CD14-positive monocyte (primary cell): ENCODE data around the gene TAF7. TPM values are rescaled to one million over a fixed set of nuclear protein-coding genes. Genes with fewer than 3 reads are reported as not detected.

ENCODE experiments used
- DNase-seq, 3 donors: peaks; one replicate each; pipeline ENCODE4 v3.0.0-alpha.2; 2011 to 2022
- H2AFZ ChIP-seq: 2 replicates; pipeline ENCODE4 v1.6.0; 2012; ENCODE audit warnings: mild to moderate bottlenecking, low read depth, low read length, inconsistent platforms; ENCODE audit not compliant: insufficient read depth, poor library complexity, severe bottlenecking
- H3K27ac ChIP-seq, 2 donors: 1 replicate in 1 of 2; 2 replicates in 1 of 2; pipeline ENCODE4 v1.5.1; 2012 to 2013; ENCODE audit warnings: low read length in 2 of 2, control low read depth in 1 of 2, inconsistent platforms in 1 of 2, low read depth in 1 of 2, mild to moderate bottlenecking in 1 of 2
- H3K27me3 ChIP-seq, 2 donors: one replicate each; pipeline versions ENCODE4 v1.6.0 to v1.6.1; 2011 to 2013; ENCODE audit warnings: low read length in 2 of 2; ENCODE audit not compliant: control insufficient read depth in 2 of 2, insufficient read depth in 2 of 2
- H3K36me3 ChIP-seq, 2 donors: replicated peaks in 1 of 2; 1 replicate in 1 of 2; 2 replicates in 1 of 2; pipeline versions ENCODE4 v1.5.1 to v1.6.1; 2012 to 2013; ENCODE audit warnings: low read length in 2 of 2, control low read depth in 1 of 2, inconsistent platforms in 1 of 2, mild to moderate bottlenecking in 1 of 2; ENCODE audit not compliant: insufficient read depth in 2 of 2, control insufficient read depth in 1 of 2
- H3K4me1 ChIP-seq, 2 donors: 1 replicate in 1 of 2; 2 replicates in 1 of 2; pipeline versions ENCODE4 v1.5.1 to v1.6.1; 2012 to 2013; ENCODE audit warnings: low read length in 2 of 2, control low read depth in 1 of 2, inconsistent platforms in 1 of 2, mild to moderate bottlenecking in 1 of 2, moderate library complexity in 1 of 2; ENCODE audit not compliant: insufficient read depth in 2 of 2, control insufficient read depth in 1 of 2
- H3K4me2 ChIP-seq: replicated peaks from 2 replicates; pipeline ENCODE3; 2012; ENCODE audit warnings: low read length, moderate library complexity, mild to moderate bottlenecking; ENCODE audit not compliant: poor library complexity, severe bottlenecking; ENCODE audit errors: extremely low read depth
- H3K4me3 ChIP-seq, 3 experiments: fragments of 200-600 bp in 1 of 3; sonication (generic) in 1 of 3; replicated peaks in 1 of 3; 1 replicate in 2 of 3; 2 replicates in 1 of 3; pipeline ENCODE4 v1.5.1; 2011 to 2013; ENCODE audit warnings: low read length in 3 of 3, mild to moderate bottlenecking in 3 of 3, control low read depth in 2 of 3, low read depth in 2 of 3, inconsistent platforms in 1 of 3, moderate library complexity in 1 of 3
- H3K79me2 ChIP-seq: 2 replicates; pipeline ENCODE4 v1.6.0; 2012; ENCODE audit warnings: mild to moderate bottlenecking, control low read depth, inconsistent platforms, low read length, moderate library complexity; ENCODE audit not compliant: insufficient read depth
- H3K9ac ChIP-seq: 2 replicates; pipeline ENCODE4 v1.6.0; 2017; ENCODE audit warnings: low read length, mild to moderate bottlenecking; ENCODE audit not compliant: insufficient read depth, poor library complexity, severe bottlenecking
- H3K9me3 ChIP-seq, 2 donors: replicated peaks in 1 of 2; 1 replicate in 1 of 2; 2 replicates in 1 of 2; pipeline versions ENCODE4 v1.5.1 to v1.6.1; 2012 to 2013; ENCODE audit warnings: low read length in 2 of 2, control low read depth in 1 of 2; ENCODE audit not compliant: control insufficient read depth in 1 of 2, insufficient read depth in 1 of 2
- H4K20me1 ChIP-seq: 2 replicates; pipeline ENCODE4 v1.6.0; 2012; ENCODE audit warnings: mild to moderate bottlenecking, low read length, control low read depth, moderate library complexity; ENCODE audit not compliant: insufficient read depth
- H3K27ac Mint-ChIP-seq, 7 donors: one replicate each; pipeline ENCODE4 v1.8.0; 2020; ENCODE audit warnings: mild to moderate bottlenecking in 7 of 7, mixed read lengths in 7 of 7, moderate library complexity in 6 of 7, inconsistent platforms in 2 of 7
- H3K27me3 Mint-ChIP-seq, 3 donors: one replicate each; pipeline ENCODE4 v1.8.0; 2021 to 2022; ENCODE audit warnings: low read depth in 3 of 3, mild to moderate bottlenecking in 3 of 3, mixed read lengths in 3 of 3, moderate library complexity in 3 of 3, inconsistent platforms in 1 of 3
- H3K36me3 Mint-ChIP-seq, 2 donors: one replicate each; pipeline ENCODE4 v1.8.0; 2020; ENCODE audit warnings: mixed read lengths in 2 of 2, inconsistent platforms in 1 of 2, mild to moderate bottlenecking in 1 of 2
- H3K4me1 Mint-ChIP-seq: one replicate; pipeline ENCODE4 v1.8.0; 2020; ENCODE audit warnings: mild to moderate bottlenecking, mixed read lengths
- H3K4me3 Mint-ChIP-seq, 2 donors: one replicate each; pipeline ENCODE4 v1.8.0; 2020; ENCODE audit warnings: mild to moderate bottlenecking in 2 of 2, mixed read lengths in 2 of 2, moderate library complexity in 1 of 2
- H3K9me3 Mint-ChIP-seq, 7 donors: one replicate each; pipeline ENCODE4 v1.8.0; 2020 to 2022; ENCODE audit warnings: mixed read lengths in 7 of 7, mild to moderate bottlenecking in 6 of 7, moderate library complexity in 6 of 7, inconsistent platforms in 2 of 7
- WGBS: methylation state at CpG from one replicate; pipeline ENCODE4 v1.1.5; 2013; ENCODE audit warnings: missing lambda C conversion rate; ENCODE audit not compliant: insufficient coverage; 5-methylcytosine and 5-hydroxymethylcytosine counted together
- intact Hi-C, 2 donors: fragments of 100-400 bp; cut with micrococcal nuclease; formaldehyde crosslinking; loops; one replicate each; pipeline versions ENCODE4 v1.15.0 to v1.15.1; 2023
- polyA plus RNA-seq, 3 donors: library from polyadenylated mRNA; depleted of rRNA in 1 of 3; unstranded in 2 of 3; stranded (reverse) in 1 of 3; fragments of 300-500 nt in 2 of 3; fragments of >200 nt in 1 of 3; fragmentation: Illumina TruSeq in 2 of 3; gene quantifications; 1 replicate in 2 of 3; 2 replicates in 1 of 3; pipeline ENCODE4 v1.2.3, GENCODE V29; 2012 to 2021
- TF ChIP-seq, protein P1 (sequence below): fragments of 200-600 bp; IDR thresholded peaks from one replicate; pipeline ENCODE4 v1.8.0; 2022; ENCODE audit warnings: antibody characterized with exemption, mild to moderate bottlenecking

The TAF7 gene
- polyA plus RNA-seq, 3 donors, result 11.8 to 57.5 (median 52.7) TPM

- WGBS, result 67% methylated on average over 36 of the region's 36 CpGs
- Histone ChIP-seq H3K79me2 (no peaks in the 10 kb centered on the region), H3K4me2 (no peak within 1 kb of the TSS), H4K20me1 (no peaks in the 10 kb centered on the region), H2AFZ (no peak within 1 kb of the TSS), H3K4me3 (peak within 1 kb of the TSS in 1 of 3 experiments; percentile 21), H3K36me3 (no peaks in the 10 kb centered on the region), H3K27me3 (no peaks in the 10 kb centered on the region), H3K4me1 (no peaks in the 10 kb centered on the region), H3K27ac (no peak within 1 kb of the TSS), H3K9ac (no peak within 1 kb of the TSS), H3K9me3 (peaks cover 79 to 95% of the 10 kb centered on the region in 2 donors)
- Mint-ChIP-seq H3K4me1 (no peaks in the 10 kb centered on the region), H3K4me3 (no peak within 1 kb of the TSS), H3K36me3 (no peaks in the 10 kb centered on the region), H3K27me3 (no peaks in the 10 kb centered on the region), H3K9me3 (peaks cover 44 to 88% (median 78%) of the 10 kb centered on the region in 7 donors), H3K27ac (no peak within 1 kb of the TSS)
- intact Hi-C loops, result no loop called here
- TF ChIP-seq, protein P1, sequence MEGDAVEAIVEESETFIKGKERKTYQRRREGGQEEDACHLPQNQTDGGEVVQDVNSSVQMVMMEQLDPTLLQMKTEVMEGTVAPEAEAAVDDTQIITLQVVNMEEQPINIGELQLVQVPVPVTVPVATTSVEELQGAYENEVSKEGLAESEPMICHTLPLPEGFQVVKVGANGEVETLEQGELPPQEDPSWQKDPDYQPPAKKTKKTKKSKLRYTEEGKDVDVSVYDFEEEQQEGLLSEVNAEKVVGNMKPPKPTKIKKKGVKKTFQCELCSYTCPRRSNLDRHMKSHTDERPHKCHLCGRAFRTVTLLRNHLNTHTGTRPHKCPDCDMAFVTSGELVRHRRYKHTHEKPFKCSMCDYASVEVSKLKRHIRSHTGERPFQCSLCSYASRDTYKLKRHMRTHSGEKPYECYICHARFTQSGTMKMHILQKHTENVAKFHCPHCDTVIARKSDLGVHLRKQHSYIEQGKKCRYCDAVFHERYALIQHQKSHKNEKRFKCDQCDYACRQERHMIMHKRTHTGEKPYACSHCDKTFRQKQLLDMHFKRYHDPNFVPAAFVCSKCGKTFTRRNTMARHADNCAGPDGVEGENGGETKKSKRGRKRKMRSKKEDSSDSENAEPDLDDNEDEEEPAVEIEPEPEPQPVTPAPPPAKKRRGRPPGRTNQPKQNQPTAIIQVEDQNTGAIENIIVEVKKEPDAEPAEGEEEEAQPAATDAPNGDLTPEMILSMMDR, result no peak
- DNase-seq, result no peak
Observed at GRCh38 chr5:141303756-141304155, 16.8 kb downstream of the TAF7 start, which contains the start of gene SLC25A2. Gene SLC25A2, minus strand, starts transcription at chr5:141304049. Its CDS starts 184 bp downstream, at chr5:141303865.

DNA sequence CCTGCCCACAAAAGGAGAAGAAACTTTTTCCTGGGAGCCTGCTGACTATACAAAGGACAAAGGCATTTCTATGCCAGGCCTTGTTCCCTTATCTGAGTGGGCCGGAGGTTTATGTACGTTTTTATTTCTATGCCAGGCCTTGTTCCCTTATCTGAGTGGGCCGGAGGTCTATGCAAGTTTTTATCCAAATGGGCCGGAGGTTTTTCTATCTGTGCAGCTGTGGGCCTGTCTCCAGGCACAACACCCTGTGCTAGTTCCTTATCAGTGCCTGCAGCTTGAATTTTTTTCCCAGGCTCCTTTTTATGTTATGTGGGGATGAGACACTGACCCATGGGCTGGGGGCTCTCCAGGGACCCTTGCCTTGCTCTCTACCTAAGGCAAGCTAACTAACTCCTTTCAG, 22.2 kb downstream of the TAF7 start:
- H2AFZ ChIP-seq, result no peak overlapping the region
- no peaks in the 10 kb centered on the region for H3K36me3 ChIP-seq
- no peak overlapping the region for H3K4me3 Mint-ChIP-seq
- no peaks in the 10 kb centered on the region for H3K36me3 Mint-ChIP-seq
- H3K9ac ChIP-seq, result no peak overlapping the region
- WGBS, result 90% methylated on average over 3 of the region's 4 CpGs
- peaks cover 83 to 96% of the 10 kb centered on the region in 2 donors for H3K9me3 ChIP-seq
- H3K9me3 Mint-ChIP-seq, result peaks cover 36 to 89% (median 82%) of the 10 kb centered on the region in 7 donors
- no peaks in the 10 kb centered on the region for H3K79me2 ChIP-seq
- H3K4me1 Mint-ChIP-seq, result no peaks in the 10 kb centered on the region
- no peak overlapping the region for H3K4me3 ChIP-seq
- no peaks in the 10 kb centered on the region for H3K4me1 ChIP-seq
- H3K4me2 ChIP-seq, result no peak overlapping the region
- TF ChIP-seq, protein P1, result no peak
- no peak for DNase-seq
- no peaks in the 10 kb centered on the region for H3K27me3 ChIP-seq
- intact Hi-C loops, result no loop called here
- H3K27me3 Mint-ChIP-seq, result peaks cover 0 to 1% (median 0%) of the 10 kb centered on the region in 3 donors
- no peak overlapping the region for H3K27ac Mint-ChIP-seq
- no peaks in the 10 kb centered on the region for H4K20me1 ChIP-seq
- no peak overlapping the region for H3K27ac ChIP-seq
